Esophagus squamous epithelium (tissue), 5 donors: ENCODE measurements around the gene CPM. TPM values are rescaled to one million over a fixed set of nuclear protein-coding genes. Genes with fewer than 3 reads are reported as not detected.

ENCODE experiments used
- DNase-seq: peaks from one replicate; lab custom pipeline; 2025; lab: John Stamatoyannopoulos, UW
- H3K27ac ChIP-seq, 4 donors: fragments of 200-600 bp; sonication (generic); one replicate each; pipeline ENCODE4 v1.5.1; 2016 to 2019; ENCODE audit warnings: mild to moderate bottlenecking in 1 of 4
- H3K27me3 ChIP-seq, 4 donors: fragments of 200-600 bp; sonication (generic); 1 replicate in 3 of 4; 2 replicates in 1 of 4; pipeline versions ENCODE4 v1.5.1 to v1.6.0; 2017 to 2021; ENCODE audit warnings: antibody characterized with exemption in 1 of 4
- H3K36me3 ChIP-seq, 3 donors: fragments of 200-600 bp; sonication (generic); one replicate each; pipeline ENCODE4 v1.5.1; 2016 to 2019
- H3K4me1 ChIP-seq, 3 donors: fragments of 200-600 bp; sonication (generic); one replicate each; pipeline ENCODE4 v1.5.1; 2017 to 2019
- H3K4me3 ChIP-seq, 4 donors: fragments of 200-600 bp; sonication (generic); 1 replicate in 3 of 4; 2 replicates in 1 of 4; pipeline ENCODE4 v1.5.1; 2016 to 2019; ENCODE audit warnings: mild to moderate bottlenecking in 2 of 4, moderate library complexity in 1 of 4
- H3K9me3 ChIP-seq, 3 donors: fragments of 200-600 bp; sonication (generic); one replicate each; pipeline ENCODE4 v1.5.1; 2016 to 2019
- POLR2A ChIP-seq, 4 donors: fragments of 450-650 bp; IDR thresholded peaks; one replicate each; pipeline ENCODE4 v1.6.1; 2017; ENCODE audit warnings: antibody characterized with exemption in 4 of 4, mild to moderate bottlenecking in 4 of 4, moderate library complexity in 3 of 4
- WGBS, 2 donors: methylation state at CpG; one replicate each; pipeline ENCODE4 v1.1.5; 2018; 5-methylcytosine and 5-hydroxymethylcytosine counted together
- intact Hi-C: fragments of 100-400 bp; cut with DNase I; formaldehyde crosslinking; loops from one replicate; pipeline ENCODE4 v1.15.0; 2022
- total RNA-seq, 4 donors: library from RNA; depleted of rRNA; stranded (reverse); fragments of >200 nt; gene quantifications; one replicate each; pipeline ENCODE4 v1.1.0, GENCODE V29; 2016
- TF ChIP-seq, protein P1 (sequence below), 6 experiments: fragments of 450-650 bp in 4 of 6; fragments of 200-600 bp in 2 of 6; sonication (generic) in 2 of 6; IDR thresholded peaks; one replicate each; pipeline ENCODE4 v1.5.1; 2016 to 2019; ENCODE audit warnings: antibody characterized with exemption in 6 of 6, mild to moderate bottlenecking in 4 of 6, moderate library complexity in 4 of 6
- donor health status: DM: yes; HTN: yes; CAD: no.

CPM gene
- total RNA-seq, 4 donors from 2014 or later: 10.9 to 35.5 (median 20.6) TPM

DNA sequence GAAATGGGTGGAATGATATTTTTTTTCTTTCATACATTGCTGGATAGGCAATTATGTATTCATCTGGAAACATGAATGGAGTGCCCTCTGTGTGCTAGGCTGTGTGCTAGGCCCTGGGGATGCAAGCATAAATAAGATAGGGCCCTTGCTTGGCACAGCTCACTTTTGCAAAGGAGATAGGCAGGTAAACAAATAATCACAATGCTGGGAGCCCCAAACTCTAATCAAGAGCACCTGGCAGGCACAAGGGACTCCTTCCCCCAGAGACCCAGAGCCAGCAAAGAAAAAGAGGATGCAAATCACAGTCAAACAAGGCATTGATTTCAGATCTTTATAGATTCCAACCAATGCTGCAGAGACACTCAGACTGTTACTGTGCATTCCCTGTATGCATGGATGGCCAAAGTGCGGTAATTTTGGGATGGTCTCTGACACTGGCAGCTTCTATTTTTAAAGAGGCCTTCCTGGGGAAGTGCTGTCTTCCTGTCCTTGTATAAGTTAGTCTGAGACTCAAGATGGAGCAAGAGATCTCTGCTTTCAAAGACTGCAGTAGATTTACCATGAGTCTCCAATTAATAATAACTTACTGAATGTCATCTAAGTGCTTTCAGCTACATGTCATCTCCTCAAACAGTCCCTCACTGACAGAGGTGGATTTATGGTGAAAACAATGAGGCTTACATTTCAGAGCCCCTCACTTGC, 45.1 kb upstream of the CPM start:
- intact Hi-C loops: no loop called here
- Histone ChIP-seq H3K36me3 (no peaks in the 10 kb centered on the region), H3K27ac (no peak overlapping the region), H3K4me1 (peaks cover 0 to 6% (median 0%) of the 10 kb centered on the region in 3 donors), H3K27me3 (no peaks in the 10 kb centered on the region), H3K9me3 (no peaks in the 10 kb centered on the region), H3K4me3 (no peak overlapping the region)
- DNase-seq: no peak
- TF ChIP-seq, protein P1, sequence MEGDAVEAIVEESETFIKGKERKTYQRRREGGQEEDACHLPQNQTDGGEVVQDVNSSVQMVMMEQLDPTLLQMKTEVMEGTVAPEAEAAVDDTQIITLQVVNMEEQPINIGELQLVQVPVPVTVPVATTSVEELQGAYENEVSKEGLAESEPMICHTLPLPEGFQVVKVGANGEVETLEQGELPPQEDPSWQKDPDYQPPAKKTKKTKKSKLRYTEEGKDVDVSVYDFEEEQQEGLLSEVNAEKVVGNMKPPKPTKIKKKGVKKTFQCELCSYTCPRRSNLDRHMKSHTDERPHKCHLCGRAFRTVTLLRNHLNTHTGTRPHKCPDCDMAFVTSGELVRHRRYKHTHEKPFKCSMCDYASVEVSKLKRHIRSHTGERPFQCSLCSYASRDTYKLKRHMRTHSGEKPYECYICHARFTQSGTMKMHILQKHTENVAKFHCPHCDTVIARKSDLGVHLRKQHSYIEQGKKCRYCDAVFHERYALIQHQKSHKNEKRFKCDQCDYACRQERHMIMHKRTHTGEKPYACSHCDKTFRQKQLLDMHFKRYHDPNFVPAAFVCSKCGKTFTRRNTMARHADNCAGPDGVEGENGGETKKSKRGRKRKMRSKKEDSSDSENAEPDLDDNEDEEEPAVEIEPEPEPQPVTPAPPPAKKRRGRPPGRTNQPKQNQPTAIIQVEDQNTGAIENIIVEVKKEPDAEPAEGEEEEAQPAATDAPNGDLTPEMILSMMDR (IDR thresholded peaks at IDR 0.05): no peak
- TF ChIP-seq POLR2A (IDR thresholded peaks at IDR 0.05): no peak
- WGBS, 2 donors: 33 to 85% methylated on average over 1 of the region's 1 CpG

DNA sequence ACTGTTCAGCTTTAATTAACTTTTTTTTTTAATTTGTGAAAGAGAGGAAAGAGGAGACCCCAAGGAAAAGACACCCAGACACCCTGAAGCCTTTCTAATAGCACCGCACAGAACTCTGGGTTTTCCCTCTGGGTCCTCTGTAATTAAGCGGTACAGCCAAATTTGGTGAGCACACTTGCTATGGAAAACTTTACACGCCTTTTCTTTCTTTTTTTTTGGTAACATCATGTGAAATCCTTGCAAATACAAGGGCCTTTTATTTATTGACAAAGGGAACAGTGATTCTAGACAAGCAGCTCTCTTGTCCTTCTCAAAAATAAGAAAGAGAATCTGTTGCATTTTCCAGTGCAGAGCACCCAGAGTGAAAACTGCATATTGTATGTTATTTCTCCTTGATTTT, 44.4 kb upstream of the CPM start:
- H3K27ac ChIP-seq: no peak overlapping the region
- WGBS, 2 donors: 64 to 66% methylated on average over 3 of the region's 3 CpGs
- DNase-seq: no peak
- peaks cover 0 to 6% (median 0%) of the 10 kb centered on the region in 3 donors for H3K4me1 ChIP-seq
- intact Hi-C loops: no loop called here
- H3K36me3 ChIP-seq: no peaks in the 10 kb centered on the region
- TF ChIP-seq, protein P1 (IDR thresholded peaks at IDR 0.05): no peak
- no peak for TF ChIP-seq POLR2A (IDR thresholded peaks at IDR 0.05)
- H3K4me3 ChIP-seq: no peak overlapping the region
- no peaks in the 10 kb centered on the region for H3K27me3 ChIP-seq
- no peaks in the 10 kb centered on the region for H3K9me3 ChIP-seq

DNA sequence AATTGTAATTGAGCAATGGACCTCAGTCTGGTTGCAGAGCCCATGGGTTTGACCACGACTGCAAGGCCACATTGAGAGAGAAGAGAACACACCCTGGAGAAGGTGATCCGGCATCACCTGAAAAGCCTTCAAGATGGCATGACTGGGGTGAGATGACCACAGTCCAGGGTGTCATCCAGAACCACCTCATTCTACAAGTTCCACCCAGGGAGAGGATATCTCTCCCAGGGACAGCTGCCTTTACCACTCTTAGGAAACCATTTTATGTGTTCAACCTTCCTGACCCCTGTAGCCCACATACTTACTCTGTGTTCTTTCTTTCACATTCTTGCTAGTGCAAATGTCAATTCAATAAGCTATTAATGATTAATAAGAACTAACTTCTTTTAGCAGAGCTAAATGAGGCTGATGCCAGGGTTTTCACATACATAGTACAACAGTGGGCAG, 43.4 kb upstream of the CPM start:
- DNase-seq: no peak
- Histone ChIP-seq H3K9me3 (no peaks in the 10 kb centered on the region), H3K36me3 (no peaks in the 10 kb centered on the region), H3K4me1 (peaks cover 0 to 12% (median 0%) of the 10 kb centered on the region in 3 donors), H3K27me3 (no peaks in the 10 kb centered on the region), H3K27ac (no peak overlapping the region), H3K4me3 (no peak overlapping the region)
- 90% methylated on average over 2 of the region's 2 CpGs for WGBS, 2 donors
- intact Hi-C loops: no loop called here
- TF ChIP-seq, protein P1 (IDR thresholded peaks at IDR 0.05): no peak
- no peak for TF ChIP-seq POLR2A (IDR thresholded peaks at IDR 0.05)

DNA sequence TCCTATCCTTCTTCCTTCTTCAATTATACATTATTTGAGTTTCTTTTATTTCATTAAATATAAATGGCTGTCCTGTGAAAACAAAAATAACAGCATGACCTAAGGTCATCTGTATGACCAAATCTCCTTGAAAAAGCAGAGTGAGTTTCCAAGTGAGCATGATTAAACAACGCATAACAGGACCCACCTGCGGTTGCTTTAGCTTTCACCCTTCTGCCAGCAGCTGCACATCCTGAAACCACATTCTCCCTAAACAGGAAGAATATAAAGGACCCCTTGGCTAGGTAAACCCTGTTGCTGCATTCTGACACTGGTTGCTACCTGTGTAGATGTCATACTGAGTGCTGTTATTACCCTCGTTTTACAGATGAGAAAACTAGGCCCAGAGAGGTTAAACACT, 42.8 kb upstream of the CPM start:
- H3K9me3 ChIP-seq: no peaks in the 10 kb centered on the region
- H3K4me1 ChIP-seq: peaks cover 0 to 16% (median 0%) of the 10 kb centered on the region in 3 donors
- 62 to 85% methylated on average over 3 of the region's 3 CpGs for WGBS, 2 donors
- no peak overlapping the region for H3K4me3 ChIP-seq
- H3K36me3 ChIP-seq: no peaks in the 10 kb centered on the region
- DNase-seq: no peak
- H3K27me3 ChIP-seq: no peaks in the 10 kb centered on the region
- TF ChIP-seq POLR2A (IDR thresholded peaks at IDR 0.05): no peak
- TF ChIP-seq, protein P1 (IDR thresholded peaks at IDR 0.05): no peak
- no peak overlapping the region for H3K27ac ChIP-seq
- intact Hi-C loops: no loop called here

DNA sequence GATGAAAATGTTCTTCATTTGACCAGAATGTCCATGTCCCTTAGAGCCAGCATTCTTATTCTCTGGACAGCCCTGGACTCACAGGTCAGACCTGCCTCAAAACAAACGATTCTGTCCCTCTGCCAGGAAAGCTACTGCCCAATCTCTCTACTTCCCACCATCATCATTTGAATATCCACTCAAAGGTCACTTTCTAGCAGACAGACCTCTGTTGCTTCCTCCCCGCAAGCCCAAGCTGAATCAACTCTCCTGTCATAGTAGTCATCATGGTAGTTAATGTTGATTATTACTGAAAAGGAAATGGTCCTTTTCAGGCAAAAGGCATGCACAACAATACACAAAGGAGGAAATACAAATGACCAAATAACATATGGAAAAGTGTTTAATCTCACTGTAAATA, 39.6 kb upstream of the CPM start:
- WGBS, 2 donors: 54 to 70% methylated on average over 2 of the region's 2 CpGs
- Histone ChIP-seq H3K27ac (no peak overlapping the region), H3K9me3 (no peaks in the 10 kb centered on the region), H3K4me1 (peaks cover 0 to 15% (median 0%) of the 10 kb centered on the region in 3 donors), H3K36me3 (no peaks in the 10 kb centered on the region), H3K27me3 (no peaks in the 10 kb centered on the region), H3K4me3 (no peak overlapping the region)
- intact Hi-C loops: no loop called here
- no peak for TF ChIP-seq POLR2A (IDR thresholded peaks at IDR 0.05)
- TF ChIP-seq, protein P1 (IDR thresholded peaks at IDR 0.05): no peak
- DNase-seq: no peak
